Cardiac muscle cell (in vitro differentiated cells and primary cell): ENCODE measurements around the gene CDH19. TPM values are rescaled to one million over a fixed set of nuclear protein-coding genes. Genes with fewer than 3 reads are reported as not detected.

Experiments used
- DNase-seq, 2 donors: peaks; one replicate each; pipeline versions ENCODE4 v3.0.0 to v3.0.0-alpha.2; 2010 to 2017; ENCODE audit warnings: low read depth in 1 of 2, low spot score in 1 of 2
- H3K27ac ChIP-seq: fragments of 200-600 bp; sonication (generic); 2 replicates; pipeline ENCODE4 v1.5.1; 2016
- H3K27me3 ChIP-seq: fragments of 200-600 bp; sonication (generic); 2 replicates; pipeline ENCODE4 v1.6.0; 2016; ENCODE audit warnings: control low read depth
- H3K36me3 ChIP-seq: fragments of 200-600 bp; sonication (generic); 2 replicates; pipeline ENCODE4 v1.5.1; 2016; ENCODE audit warnings: control low read depth
- H3K4me1 ChIP-seq: fragments of 200-600 bp; sonication (generic); 2 replicates; pipeline ENCODE4 v1.8.1; 2017; ENCODE audit warnings: low read depth, mild to moderate bottlenecking, mixed run types
- H3K4me3 ChIP-seq: fragments of 200-600 bp; sonication (generic); 2 replicates; pipeline ENCODE4 v1.5.1; 2016; ENCODE audit warnings: mild to moderate bottlenecking
- H3K9me3 ChIP-seq: fragments of 200-600 bp; sonication (generic); 2 replicates; pipeline ENCODE4 v1.5.1; 2017; ENCODE audit warnings: low read depth, mild to moderate bottlenecking, control low read depth
- CTCF ChIP-seq: IDR thresholded peaks from 2 replicates; pipeline ENCODE4 v1.5.1; 2012; ENCODE audit warnings: low read depth, mild to moderate bottlenecking, low read length
- polyA plus RNA-seq: library from polyadenylated mRNA; unstranded; fragments of >200 nt; fragmentation: Nextera tagmentation; extraction: Ambion mirVana; gene quantifications from 2 replicates; pipeline ENCODE4 v1.2.1, GENCODE V29; 2016
- total RNA-seq: library from RNA; depleted of rRNA; stranded (reverse); fragments of >200 nt; gene quantifications from 2 replicates; pipeline ENCODE4 v1.2.3, GENCODE V29; 2016

CDH19 gene
- total and polyA plus RNA-seq, 2 experiments from 2014 or later = not detected

GRCh38 chr18:66555585-66555984, 48.3 kb downstream of the CDH19 start:
- Histone ChIP-seq H3K4me3 (no peak overlapping the region), H3K4me1 (no peaks in the 10 kb centered on the region), H3K36me3 (no peaks in the 10 kb centered on the region), H3K27ac (no peak overlapping the region), H3K9me3 (no peaks in the 10 kb centered on the region), H3K27me3 (no peaks in the 10 kb centered on the region)
- TF ChIP-seq CTCF = no peak
- DNase-seq = no peak

GRCh38 chr18:66553824-66554223, 50.1 kb downstream of the CDH19 start:
- no peak overlapping the region for H3K27ac ChIP-seq
- peak in 1 of 2 donors; percentile 12 for DNase-seq
- H3K4me1 ChIP-seq = no peaks in the 10 kb centered on the region
- no peaks in the 10 kb centered on the region for H3K9me3 ChIP-seq
- no peaks in the 10 kb centered on the region for H3K27me3 ChIP-seq
- no peak for TF ChIP-seq CTCF
- H3K36me3 ChIP-seq = no peaks in the 10 kb centered on the region
- H3K4me3 ChIP-seq = no peak overlapping the region

GRCh38 chr18:66550366-66550765, 53.5 kb downstream of the CDH19 start:
- H3K4me1 ChIP-seq = no peaks in the 10 kb centered on the region
- H3K27ac ChIP-seq = no peak overlapping the region
- no peaks in the 10 kb centered on the region for H3K9me3 ChIP-seq
- no peak overlapping the region for H3K4me3 ChIP-seq
- no peaks in the 10 kb centered on the region for H3K36me3 ChIP-seq
- H3K27me3 ChIP-seq = no peaks in the 10 kb centered on the region
- no peak for DNase-seq
- TF ChIP-seq CTCF = no peak

GRCh38 chr18:66548747-66549146, 55.1 kb downstream of the CDH19 start:
- Histone ChIP-seq H3K4me3 (no peak overlapping the region), H3K27ac (no peak overlapping the region), H3K27me3 (no peaks in the 10 kb centered on the region), H3K4me1 (no peaks in the 10 kb centered on the region), H3K36me3 (no peaks in the 10 kb centered on the region), H3K9me3 (no peaks in the 10 kb centered on the region)
- peak; percentile 2 to 20 for DNase-seq
- TF ChIP-seq CTCF = no peak

GRCh38 chr18:66534110-66534509, 69.8 kb downstream of the CDH19 start:
- Histone ChIP-seq H3K36me3 (no peaks in the 10 kb centered on the region), H3K27me3 (no peaks in the 10 kb centered on the region), H3K4me3 (no peak overlapping the region), H3K27ac (no peak overlapping the region), H3K4me1 (no peaks in the 10 kb centered on the region), H3K9me3 (peaks cover 3% of the 10 kb centered on the region)
- no peak for TF ChIP-seq CTCF
- DNase-seq = no peak

GRCh38 chr18:66533693-66534092, 70.2 kb downstream of the CDH19 start:
- Histone ChIP-seq H3K36me3 (no peaks in the 10 kb centered on the region), H3K27me3 (no peaks in the 10 kb centered on the region), H3K9me3 (peaks cover 3% of the 10 kb centered on the region), H3K4me3 (no peak overlapping the region), H3K4me1 (no peaks in the 10 kb centered on the region), H3K27ac (no peak overlapping the region)
- DNase-seq = no peak
- no peak for TF ChIP-seq CTCF
